AG09309 (cell line): ENCODE measurements around the gene IVD.

Source experiments
- DNase-seq: peaks from one replicate; pipeline ENCODE4 v3.0.0-alpha.2; 2010; ENCODE audit warnings: low read depth
- H3K4me3 ChIP-seq: 2 replicates; pipeline ENCODE4 v1.5.1; 2011; ENCODE audit warnings: mild to moderate bottlenecking, low read depth, low read length, moderate library complexity; ENCODE audit not compliant: control insufficient read depth
- TF ChIP-seq, protein P1 (sequence below): IDR thresholded peaks from 2 replicates; pipeline ENCODE4 v1.5.1; 2011; ENCODE audit warnings: mild to moderate bottlenecking, low read depth, low read length, inconsistent platforms; ENCODE audit not compliant: insufficient read depth, control insufficient read depth; ENCODE audit errors: missing control alignments

Gene IVD

DNA sequence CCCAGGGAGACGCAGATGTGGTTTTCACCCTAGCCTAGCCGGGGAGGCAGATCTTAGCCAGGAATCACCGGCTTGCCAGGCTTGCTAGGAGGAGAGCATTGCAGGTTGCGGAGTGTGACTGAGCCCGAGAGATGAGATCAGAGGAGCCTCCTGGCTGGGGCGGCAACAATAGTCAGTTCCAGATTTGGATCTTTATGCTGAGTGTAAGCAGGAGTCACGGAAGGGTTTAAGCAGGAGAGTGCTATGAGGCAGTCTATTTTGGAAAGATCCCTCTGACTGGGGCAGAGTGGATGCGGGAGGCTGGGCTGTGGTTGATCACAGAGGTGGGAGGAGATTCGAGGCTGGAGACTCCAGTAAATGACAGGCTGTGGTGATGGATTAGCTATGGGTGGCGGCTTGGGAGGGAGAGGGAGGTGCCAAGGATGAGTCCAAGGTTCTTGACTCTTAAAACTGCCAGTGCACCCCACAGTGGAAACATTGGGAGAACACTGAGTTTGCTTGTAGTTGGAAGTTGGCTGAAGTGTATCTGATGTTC, 24.7 kb downstream of the IVD start:
- no peak overlapping the region; the same call in 1 of the 2 replicates for H3K4me3 ChIP-seq
- no peak for DNase-seq
- TF ChIP-seq, protein P1, sequence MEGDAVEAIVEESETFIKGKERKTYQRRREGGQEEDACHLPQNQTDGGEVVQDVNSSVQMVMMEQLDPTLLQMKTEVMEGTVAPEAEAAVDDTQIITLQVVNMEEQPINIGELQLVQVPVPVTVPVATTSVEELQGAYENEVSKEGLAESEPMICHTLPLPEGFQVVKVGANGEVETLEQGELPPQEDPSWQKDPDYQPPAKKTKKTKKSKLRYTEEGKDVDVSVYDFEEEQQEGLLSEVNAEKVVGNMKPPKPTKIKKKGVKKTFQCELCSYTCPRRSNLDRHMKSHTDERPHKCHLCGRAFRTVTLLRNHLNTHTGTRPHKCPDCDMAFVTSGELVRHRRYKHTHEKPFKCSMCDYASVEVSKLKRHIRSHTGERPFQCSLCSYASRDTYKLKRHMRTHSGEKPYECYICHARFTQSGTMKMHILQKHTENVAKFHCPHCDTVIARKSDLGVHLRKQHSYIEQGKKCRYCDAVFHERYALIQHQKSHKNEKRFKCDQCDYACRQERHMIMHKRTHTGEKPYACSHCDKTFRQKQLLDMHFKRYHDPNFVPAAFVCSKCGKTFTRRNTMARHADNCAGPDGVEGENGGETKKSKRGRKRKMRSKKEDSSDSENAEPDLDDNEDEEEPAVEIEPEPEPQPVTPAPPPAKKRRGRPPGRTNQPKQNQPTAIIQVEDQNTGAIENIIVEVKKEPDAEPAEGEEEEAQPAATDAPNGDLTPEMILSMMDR, result no peak

DNA sequence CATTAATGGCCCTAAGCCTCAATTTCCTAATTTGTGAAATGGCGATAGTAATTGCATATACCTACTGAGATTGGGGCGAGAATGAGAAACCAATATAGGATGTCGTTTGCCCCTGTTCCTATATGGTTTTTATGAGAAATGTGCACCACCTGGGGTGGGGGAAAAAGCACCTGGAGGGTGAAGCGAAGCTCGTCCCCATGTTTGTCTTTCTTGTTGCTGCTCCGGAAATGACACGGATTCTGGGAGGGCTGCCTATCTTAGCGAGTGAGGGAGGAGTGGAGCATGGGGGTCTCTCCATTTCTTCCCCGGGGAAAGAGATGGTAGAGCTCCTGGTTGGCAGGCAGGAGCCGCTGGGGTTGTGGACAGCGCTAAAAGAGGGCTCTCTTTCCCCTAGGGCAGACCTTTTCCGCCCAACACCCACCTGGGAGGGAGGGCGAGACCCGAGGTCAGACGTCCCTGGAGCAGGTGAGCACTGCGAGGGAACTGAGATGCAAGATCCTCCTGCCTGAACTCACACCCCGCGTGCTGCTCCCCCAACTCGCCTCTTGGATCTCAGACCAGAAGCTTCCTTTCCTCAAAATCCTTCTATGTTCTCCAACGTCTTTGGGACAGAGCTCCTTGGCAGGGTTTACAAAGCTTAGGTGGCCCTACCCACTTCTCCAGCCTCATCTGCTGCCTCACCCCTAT, 29.6 kb downstream of the IVD start:
- H3K4me3 ChIP-seq, result no peak overlapping the region
- DNase-seq, result no peak
- TF ChIP-seq, protein P1, result no peak

GRCh38 chr15:40435710-40436089, 30.1 kb downstream of the IVD start:
- DNase-seq, result no peak
- no peak overlapping the region; the same call in 1 of the 2 replicates for H3K4me3 ChIP-seq
- TF ChIP-seq, protein P1, result no peak

DNA sequence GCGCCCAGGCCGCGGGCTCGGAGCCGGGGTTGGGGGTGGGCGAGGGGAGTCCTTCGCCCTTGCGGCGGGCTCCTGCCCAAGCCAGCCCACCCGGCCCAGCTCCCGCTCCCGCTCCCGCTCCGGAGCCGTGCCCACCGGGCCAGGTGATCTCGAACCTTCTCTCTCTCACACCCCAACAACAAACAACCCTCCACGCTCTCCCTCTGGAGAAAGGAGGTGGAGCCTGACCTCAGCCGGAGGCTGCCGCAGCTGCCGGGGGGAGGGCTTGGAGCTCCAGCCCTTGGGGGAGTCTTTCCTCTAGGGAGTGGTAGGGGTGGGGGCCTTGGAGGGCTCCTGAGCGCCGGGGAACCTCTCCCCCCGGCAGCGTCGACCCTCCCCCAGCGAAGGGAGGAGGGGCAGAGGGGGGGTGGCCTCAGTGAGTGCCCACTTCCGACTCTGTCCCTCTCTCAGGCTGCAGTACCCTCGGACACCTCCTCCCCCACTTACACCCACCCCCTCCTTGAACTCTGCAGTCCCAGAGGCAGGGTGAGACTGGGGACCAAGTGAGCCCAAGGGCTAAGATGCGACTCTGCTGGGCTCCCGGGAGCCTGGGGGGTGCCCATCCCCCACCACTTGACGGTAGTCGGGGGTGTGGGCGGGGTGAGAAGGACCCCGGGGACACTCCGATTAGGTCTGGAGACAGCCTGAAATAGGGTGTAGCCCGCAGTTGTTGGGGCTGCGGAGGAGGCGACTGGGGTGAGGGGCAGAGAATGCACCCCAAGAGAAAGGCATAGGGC, 30.7 kb downstream of the IVD start:
- DNase-seq, result no peak
- TF ChIP-seq, protein P1, result no peak
- peak overlapping the region; percentile 43 for H3K4me3 ChIP-seq

- TF ChIP-seq, protein P1, result no peak
- peak overlapping the region; percentile 43 for H3K4me3 ChIP-seq
- DNase-seq, result no peak
Observed at GRCh38 chr15:40436892-40437751, 31.5 kb downstream of the IVD start.

DNA sequence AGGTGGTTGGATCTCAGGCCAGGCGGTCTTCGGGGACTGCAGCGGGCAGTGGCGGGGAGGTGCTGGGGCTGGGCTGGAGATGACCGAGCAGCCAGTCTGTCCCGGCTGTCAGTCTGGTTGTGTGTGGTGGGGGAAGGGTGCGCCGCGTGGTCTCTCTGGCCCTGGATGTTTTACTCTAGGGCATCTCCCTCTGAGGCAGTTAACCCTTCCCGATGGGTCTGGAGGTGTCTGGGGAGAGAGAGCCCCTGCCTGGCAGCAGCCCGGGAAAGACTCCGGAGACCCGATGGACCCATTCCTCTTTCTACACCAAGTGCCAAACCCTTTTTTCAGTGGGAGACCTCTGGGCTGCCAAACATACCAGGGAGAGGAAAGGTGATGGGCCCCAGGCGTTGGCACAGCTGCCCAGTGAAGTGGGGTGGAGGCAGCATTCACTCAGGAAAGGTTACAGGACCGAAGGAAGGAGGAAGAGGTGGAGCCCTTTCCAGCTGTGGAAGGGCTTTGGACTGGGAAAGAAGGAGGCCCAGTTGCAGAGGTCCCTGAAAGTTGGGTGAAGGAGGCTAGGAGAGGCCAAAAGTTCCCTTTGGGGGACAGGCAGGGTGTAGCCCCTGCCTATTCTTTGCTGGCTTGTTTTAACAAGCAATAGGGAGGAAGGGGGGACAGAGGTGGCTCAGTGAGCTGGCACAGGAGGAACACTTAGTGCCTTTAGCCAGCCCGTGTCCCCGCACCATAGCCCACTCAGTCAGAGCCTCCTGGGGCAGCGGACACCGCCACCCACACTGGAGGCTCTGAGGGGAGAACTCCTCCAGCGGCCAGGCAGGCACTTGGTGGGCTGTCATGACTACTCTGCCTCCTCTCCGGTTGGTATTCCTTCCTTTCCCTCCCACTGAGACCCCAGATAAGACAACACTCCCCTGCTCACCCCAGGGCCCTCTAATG, 32.4 kb downstream of the IVD start:
- no peak overlapping the region for H3K4me3 ChIP-seq
- no peak for DNase-seq
- TF ChIP-seq, protein P1, result no peak
